CD8-positive, alpha-beta memory T cell (primary cell): ENCODE results near the gene LEF1. TPM values are rescaled to one million over a fixed set of nuclear protein-coding genes. Genes with fewer than 3 reads are reported as not detected.

Experiments used
- CTCF ChIA-PET: fragments of 350-600 bp; sonication (Branson Sonifier 250); formaldehyde crosslinking; loops from one replicate; lab custom pipeline; 2021; ENCODE audit warnings: antibody characterized with exemption; lab: Charles Lee
- POLR2A ChIA-PET: fragments of 350-600 bp; sonication (Branson Sonifier 250); formaldehyde crosslinking; loops from one replicate; lab custom pipeline; 2021; ENCODE audit warnings: antibody characterized with exemption; lab: Charles Lee
- DNase-seq, 5 donors: peaks; one replicate each; pipeline versions ENCODE4 v3.0.0 to v3.0.0-alpha.2; 2020 to 2022; ENCODE audit warnings: mixed read lengths in 1 of 5
- H3K27ac ChIP-seq: one replicate; pipeline ENCODE4 v1.7.0; 2013; ENCODE audit warnings: low read depth, mild to moderate bottlenecking, low read length, moderate library complexity
- H3K27me3 ChIP-seq: 2 replicates; pipeline ENCODE4 v1.7.0; 2013; ENCODE audit warnings: low read length, mild to moderate bottlenecking; ENCODE audit not compliant: insufficient read depth, poor library complexity, severe bottlenecking
- H3K36me3 ChIP-seq: 2 replicates; pipeline ENCODE4 v1.7.0; 2013; ENCODE audit warnings: mild to moderate bottlenecking, low read length, moderate library complexity; ENCODE audit not compliant: insufficient read depth
- H3K4me1 ChIP-seq: 2 replicates; pipeline ENCODE4 v1.7.0; 2013; ENCODE audit warnings: mild to moderate bottlenecking, low read length, moderate library complexity; ENCODE audit not compliant: insufficient read depth
- H3K4me3 ChIP-seq: 2 replicates; pipeline ENCODE4 v1.7.0; 2013; ENCODE audit warnings: mild to moderate bottlenecking, low read length
- H3K9me3 ChIP-seq: 2 replicates; pipeline ENCODE4 v1.7.0; 2013; ENCODE audit warnings: mild to moderate bottlenecking, low read length
- H3K27ac Mint-ChIP-seq, 8 donors: one replicate each; pipeline ENCODE4 v1.8.0; 2020 to 2021; ENCODE audit warnings: mixed read lengths in 8 of 8, mild to moderate bottlenecking in 6 of 8, inconsistent platforms in 3 of 8, moderate library complexity in 3 of 8
- H3K27me3 Mint-ChIP-seq, 2 donors: one replicate each; pipeline ENCODE4 v1.8.0; 2020 to 2021; ENCODE audit warnings: mixed read lengths in 2 of 2, mild to moderate bottlenecking in 1 of 2, moderate library complexity in 1 of 2
- H3K36me3 Mint-ChIP-seq, 3 donors: one replicate each; pipeline ENCODE4 v1.8.0; 2020 to 2021; ENCODE audit warnings: mixed read lengths in 3 of 3, inconsistent platforms in 1 of 3, mild to moderate bottlenecking in 1 of 3
- H3K4me1 Mint-ChIP-seq, 3 donors: one replicate each; pipeline ENCODE4 v1.8.0; 2020 to 2021; ENCODE audit warnings: mixed read lengths in 3 of 3, inconsistent platforms in 1 of 3, mild to moderate bottlenecking in 1 of 3
- H3K4me3 Mint-ChIP-seq, 7 donors: one replicate each; pipeline ENCODE4 v1.8.0; 2020 to 2021; ENCODE audit warnings: mixed read lengths in 7 of 7, mild to moderate bottlenecking in 6 of 7, moderate library complexity in 4 of 7, inconsistent platforms in 2 of 7
- H3K9me3 Mint-ChIP-seq, 5 donors: one replicate each; pipeline ENCODE4 v1.8.0; 2020 to 2022; ENCODE audit warnings: mixed read lengths in 5 of 5, mild to moderate bottlenecking in 3 of 5, moderate library complexity in 2 of 5, inconsistent platforms in 1 of 5
- polyA plus RNA-seq: library from polyadenylated mRNA; unstranded; fragments of 300-500 nt; fragmentation: Illumina TruSeq; gene quantifications from one replicate; pipeline ENCODE4 v1.2.3, GENCODE V29; 2021
- total RNA-seq, 2 experiments: library from RNA; stranded (reverse); gene quantifications; one replicate each; pipeline ENCODE4 v1.2.3, GENCODE V29; 2021

Gene LEF1
- total and polyA plus RNA-seq, 3 experiments from 2014 or later = 53.2 to 230 (median 55.1) TPM

DNA sequence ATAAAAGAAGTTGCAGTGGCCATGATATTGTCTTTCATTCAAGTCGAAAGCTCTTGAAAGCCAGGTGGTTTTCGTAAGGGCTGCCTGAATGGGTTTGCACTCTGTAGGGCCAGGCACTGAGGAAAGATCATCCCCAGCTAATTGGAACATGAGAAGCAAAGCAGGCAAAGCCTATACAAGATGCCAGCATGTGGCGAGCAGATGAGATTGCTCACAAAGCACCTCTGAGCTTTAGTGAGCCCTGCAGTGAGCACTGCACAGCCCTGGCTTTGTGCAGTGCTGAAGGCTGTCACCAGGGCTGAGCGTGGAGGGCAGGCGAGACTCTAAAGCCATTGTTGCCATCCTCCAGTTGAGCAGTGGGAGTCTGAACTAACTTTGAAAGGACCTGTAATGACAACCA, 125.2 kb downstream of the LEF1 start:
- ChIA-PET POLR2A (no interaction called here), CTCF (interaction anchor here (0.7 to 1.2 kb wide), 2 partner anchors 10 kb away, joined by 3 read pairs; no protein-coding TSS in a partner anchor)
- peak overlapping the region in 2 of 8 donors; percentile 47 to 88 for H3K27ac Mint-ChIP-seq
- H3K4me3 Mint-ChIP-seq = no peak overlapping the region
- peaks cover 0 to 1% of the 10 kb centered on the region in 2 donors for H3K27me3 Mint-ChIP-seq
- DNase-seq = no peak
- H3K9me3 Mint-ChIP-seq = no peaks in the 10 kb centered on the region
- Histone ChIP-seq H3K4me1 (peaks cover 16% of the 10 kb centered on the region), H3K27ac (no peak overlapping the region), H3K4me3 (no peak overlapping the region), H3K36me3 (peaks cover 14% of the 10 kb centered on the region), H3K27me3 (no peaks in the 10 kb centered on the region), H3K9me3 (no peaks in the 10 kb centered on the region)
- H3K4me1 Mint-ChIP-seq = peaks cover 11 to 23% (median 18%) of the 10 kb centered on the region in 3 donors
- peaks cover 0 to 15% (median 6%) of the 10 kb centered on the region in 3 donors for H3K36me3 Mint-ChIP-seq

DNA sequence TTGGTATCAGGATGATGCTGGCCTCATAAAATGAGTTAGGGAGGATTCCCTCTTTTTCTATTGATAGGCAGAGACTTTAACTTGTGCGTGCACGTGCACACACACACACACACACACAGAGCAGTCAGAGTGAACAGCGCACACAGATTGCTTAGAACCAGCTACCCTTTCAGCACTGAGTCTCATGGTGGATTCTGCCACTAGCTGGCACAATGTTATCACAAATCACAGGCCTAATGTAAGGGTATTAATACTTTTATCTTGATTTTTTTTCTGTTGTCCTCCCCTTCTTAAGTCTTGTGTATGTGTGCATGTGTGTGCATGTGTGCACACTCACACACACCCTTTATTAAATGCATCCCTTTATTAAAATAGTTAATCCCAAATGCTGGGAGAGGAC, 125.8 kb downstream of the LEF1 start:
- no peaks in the 10 kb centered on the region for H3K27me3 ChIP-seq
- Mint-ChIP-seq H3K9me3 (no peaks in the 10 kb centered on the region), H3K36me3 (peaks cover 0 to 10% (median 6%) of the 10 kb centered on the region in 3 donors), H3K4me3 (no peak overlapping the region), H3K27ac (no peak overlapping the region), H3K27me3 (peaks cover 0 to 1% of the 10 kb centered on the region in 2 donors), H3K4me1 (peaks cover 8 to 23% (median 18%) of the 10 kb centered on the region in 3 donors)
- POLR2A ChIA-PET = no interaction called here
- no peaks in the 10 kb centered on the region for H3K9me3 ChIP-seq
- no peak for DNase-seq
- CTCF ChIA-PET = no interaction called here
- no peak overlapping the region for H3K4me3 ChIP-seq
- H3K36me3 ChIP-seq = peaks cover 9% of the 10 kb centered on the region
- no peak overlapping the region for H3K27ac ChIP-seq
- H3K4me1 ChIP-seq = peaks cover 12% of the 10 kb centered on the region

DNA sequence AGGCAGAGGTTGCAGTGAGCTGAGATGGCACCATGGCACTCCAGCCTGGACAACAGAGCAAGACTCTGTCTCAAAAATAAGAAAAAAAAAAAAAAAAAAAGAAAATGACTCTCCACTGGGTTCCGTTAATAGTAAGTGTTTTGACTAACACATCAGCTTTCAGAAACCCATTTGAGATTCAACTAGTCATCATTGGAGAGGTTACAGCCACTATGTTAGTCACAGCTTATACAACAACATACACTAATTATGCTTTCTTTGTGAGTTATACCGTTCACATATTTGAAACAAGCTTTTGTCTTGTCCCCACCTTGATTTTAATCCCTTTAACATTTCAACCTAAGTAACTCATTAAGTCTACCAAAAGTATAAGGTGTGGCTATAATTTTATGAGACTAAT, 130.8 kb downstream of the LEF1 start:
- H3K27me3 ChIP-seq = no peaks in the 10 kb centered on the region
- H3K9me3 ChIP-seq = no peaks in the 10 kb centered on the region
- Mint-ChIP-seq H3K27ac (no peak overlapping the region), H3K27me3 (peaks cover 0 to 1% of the 10 kb centered on the region in 2 donors), H3K4me1 (peaks cover 6 to 14% (median 9%) of the 10 kb centered on the region in 3 donors), H3K36me3 (peaks cover 5 to 26% (median 10%) of the 10 kb centered on the region in 3 donors), H3K4me3 (no peak overlapping the region), H3K9me3 (no peaks in the 10 kb centered on the region)
- no peak overlapping the region for H3K27ac ChIP-seq
- DNase-seq = no peak
- CTCF ChIA-PET = no interaction called here
- peaks cover 46% of the 10 kb centered on the region for H3K4me1 ChIP-seq
- H3K4me3 ChIP-seq = no peak overlapping the region
- POLR2A ChIA-PET = interaction anchor here (0.7 kb wide), 1 partner anchor 1766 kb away, joined by 6 read pairs; no protein-coding TSS in a partner anchor
- H3K36me3 ChIP-seq = no peaks in the 10 kb centered on the region

DNA sequence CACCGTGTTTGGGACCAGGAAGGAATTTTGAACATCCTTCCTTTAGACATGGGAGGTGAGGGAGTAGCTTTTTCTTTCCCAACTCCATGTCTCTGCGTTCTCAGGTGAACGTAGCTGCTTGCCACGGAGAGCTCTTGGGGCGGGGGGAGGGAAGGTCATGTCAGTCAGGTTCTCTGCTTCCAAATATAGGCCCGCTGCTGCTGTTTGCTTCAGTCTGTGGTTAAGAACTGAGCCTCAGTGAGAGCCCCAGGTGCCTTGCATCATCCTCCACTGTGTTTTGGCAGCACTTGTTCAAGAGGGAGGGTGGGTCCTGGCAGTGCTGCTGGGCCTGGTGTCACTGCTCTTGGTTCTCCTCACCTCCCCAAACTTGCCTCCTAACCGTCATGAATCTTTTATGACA, 132.5 kb downstream of the LEF1 start:
- DNase-seq = peak in 3 of 5 donors; percentile 22 to 87 (median 57)
- POLR2A ChIA-PET = interaction anchor here (0.6 kb wide), 1 partner anchor 398 kb away, joined by 4 read pairs; no protein-coding TSS in a partner anchor
- H3K36me3 Mint-ChIP-seq = peaks cover 5 to 33% (median 17%) of the 10 kb centered on the region in 3 donors
- peaks cover 0 to 1% of the 10 kb centered on the region in 2 donors for H3K27me3 Mint-ChIP-seq
- Histone ChIP-seq H3K27ac (no peak overlapping the region), H3K27me3 (no peaks in the 10 kb centered on the region), H3K9me3 (no peaks in the 10 kb centered on the region), H3K4me3 (peak overlapping the region; percentile 8), H3K4me1 (peaks cover 50% of the 10 kb centered on the region), H3K36me3 (no peaks in the 10 kb centered on the region)
- H3K4me3 Mint-ChIP-seq = peak overlapping the region in 2 of 7 donors; percentile 37 to 46
- H3K27ac Mint-ChIP-seq = peak overlapping the region in 7 of 8 donors; percentile 24 to 83 (median 69)
- CTCF ChIA-PET = no interaction called here
- H3K9me3 Mint-ChIP-seq = no peaks in the 10 kb centered on the region
- H3K4me1 Mint-ChIP-seq = peaks cover 6 to 16% (median 14%) of the 10 kb centered on the region in 3 donors

DNA sequence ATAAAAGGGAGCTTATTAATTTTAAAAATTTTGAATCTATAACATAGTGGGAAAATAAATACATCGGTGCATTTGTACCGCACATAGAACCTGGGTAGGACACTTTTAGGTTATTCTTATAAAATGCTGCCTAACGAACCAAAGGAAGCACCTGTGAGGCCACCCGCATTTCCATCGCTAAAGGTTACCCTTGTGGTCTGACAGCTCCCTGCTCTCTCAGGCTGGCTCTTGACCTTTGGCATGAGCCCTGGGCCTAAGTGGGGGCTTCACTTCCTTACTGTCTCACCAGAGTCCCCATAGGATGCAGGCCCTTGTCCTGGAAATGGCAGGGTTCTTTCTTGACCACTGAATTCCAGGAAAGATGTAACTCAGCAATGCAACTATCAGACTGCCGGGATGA, 133.0 kb downstream of the LEF1 start:
- Mint-ChIP-seq H3K4me3 (no peak overlapping the region), H3K27ac (peak overlapping the region in 6 of 8 donors; percentile 15 to 83 (median 64)), H3K9me3 (no peaks in the 10 kb centered on the region), H3K27me3 (peaks cover 0 to 1% of the 10 kb centered on the region in 2 donors), H3K4me1 (peaks cover 9 to 17% (median 16%) of the 10 kb centered on the region in 3 donors), H3K36me3 (peaks cover 5 to 36% (median 19%) of the 10 kb centered on the region in 3 donors)
- ChIA-PET POLR2A (interaction anchor here (0.6 kb wide), 1 partner anchor 399 kb away, joined by 4 read pairs; no protein-coding TSS in a partner anchor), CTCF (no interaction called here)
- Histone ChIP-seq H3K36me3 (no peaks in the 10 kb centered on the region), H3K9me3 (no peaks in the 10 kb centered on the region), H3K27ac (no peak overlapping the region), H3K27me3 (no peaks in the 10 kb centered on the region), H3K4me3 (peak overlapping the region; percentile 8), H3K4me1 (peaks cover 50% of the 10 kb centered on the region)
- no peak for DNase-seq

DNA sequence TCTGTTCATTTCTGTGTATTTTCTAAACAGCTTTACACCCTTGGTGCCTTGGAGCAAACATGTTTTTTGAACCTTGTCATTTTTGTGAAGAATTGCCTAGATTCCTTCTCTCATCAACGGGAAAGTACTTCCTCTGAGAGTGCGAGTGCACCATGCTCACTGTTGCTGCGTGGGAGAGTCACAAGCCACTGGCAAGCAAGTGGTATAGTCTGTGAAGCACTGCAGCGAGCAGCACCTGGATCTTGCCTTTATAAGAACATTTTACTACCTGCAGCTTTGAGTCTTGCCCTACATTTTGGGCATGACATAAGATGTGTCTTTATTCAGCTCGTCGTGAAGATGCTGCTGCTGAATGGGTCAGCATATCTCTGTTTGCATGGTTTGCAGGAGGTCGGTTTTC, 134.2 kb downstream of the LEF1 start:
- peaks cover 57% of the 10 kb centered on the region for H3K4me1 ChIP-seq
- H3K4me3 ChIP-seq = no peak overlapping the region
- no peak for DNase-seq
- H3K4me1 Mint-ChIP-seq = peaks cover 19 to 28% (median 26%) of the 10 kb centered on the region in 3 donors
- no peaks in the 10 kb centered on the region for H3K36me3 ChIP-seq
- H3K4me3 Mint-ChIP-seq = no peak overlapping the region
- H3K27ac ChIP-seq = no peak overlapping the region
- H3K9me3 ChIP-seq = no peaks in the 10 kb centered on the region
- ChIA-PET POLR2A (no interaction called here), CTCF (no interaction called here)
- H3K27me3 Mint-ChIP-seq = peaks cover 0 to 1% of the 10 kb centered on the region in 2 donors
- no peak overlapping the region for H3K27ac Mint-ChIP-seq
- peaks cover 5 to 43% (median 22%) of the 10 kb centered on the region in 3 donors for H3K36me3 Mint-ChIP-seq
- H3K27me3 ChIP-seq = no peaks in the 10 kb centered on the region
- no peaks in the 10 kb centered on the region for H3K9me3 Mint-ChIP-seq

DNA sequence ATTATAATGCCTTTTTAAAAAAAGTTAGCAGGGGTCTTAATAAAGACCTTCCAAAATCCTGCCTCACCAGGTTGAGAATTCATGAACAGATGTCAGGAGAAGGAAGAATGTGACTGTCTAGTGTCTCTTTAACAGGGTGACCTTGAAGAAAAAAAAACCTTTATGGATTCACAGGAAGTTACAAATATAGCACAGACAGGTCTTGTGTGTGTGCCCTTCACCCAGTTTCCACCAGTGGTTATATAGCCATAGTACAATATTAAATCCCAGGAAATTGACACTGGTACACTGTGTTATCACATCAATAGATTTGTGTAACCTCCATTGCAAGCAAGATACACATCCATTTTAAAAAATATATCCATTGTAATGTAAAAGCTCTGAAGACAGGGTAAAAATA, 135.4 kb downstream of the LEF1 start:
- peaks cover 8 to 50% (median 27%) of the 10 kb centered on the region in 3 donors for H3K36me3 Mint-ChIP-seq
- H3K9me3 Mint-ChIP-seq = no peaks in the 10 kb centered on the region
- no peak overlapping the region for H3K27ac ChIP-seq
- peaks cover 26 to 36% (median 35%) of the 10 kb centered on the region in 3 donors for H3K4me1 Mint-ChIP-seq
- no peaks in the 10 kb centered on the region for H3K27me3 Mint-ChIP-seq
- H3K27me3 ChIP-seq = no peaks in the 10 kb centered on the region
- H3K4me3 ChIP-seq = no peak overlapping the region
- no peaks in the 10 kb centered on the region for H3K36me3 ChIP-seq
- H3K4me1 ChIP-seq = peaks cover 69% of the 10 kb centered on the region
- H3K4me3 Mint-ChIP-seq = no peak overlapping the region
- no peak for DNase-seq
- CTCF ChIA-PET = interaction anchor here (0.9 to 4.7 kb wide), 3 partner anchors 11 to 539 kb away, joined by 3 to 39 read pairs (median 3); no protein-coding TSS in a partner anchor
- POLR2A ChIA-PET = no interaction called here
- peak overlapping the region in 1 of 8 donors; percentile 27 for H3K27ac Mint-ChIP-seq
- H3K9me3 ChIP-seq = no peaks in the 10 kb centered on the region

DNA sequence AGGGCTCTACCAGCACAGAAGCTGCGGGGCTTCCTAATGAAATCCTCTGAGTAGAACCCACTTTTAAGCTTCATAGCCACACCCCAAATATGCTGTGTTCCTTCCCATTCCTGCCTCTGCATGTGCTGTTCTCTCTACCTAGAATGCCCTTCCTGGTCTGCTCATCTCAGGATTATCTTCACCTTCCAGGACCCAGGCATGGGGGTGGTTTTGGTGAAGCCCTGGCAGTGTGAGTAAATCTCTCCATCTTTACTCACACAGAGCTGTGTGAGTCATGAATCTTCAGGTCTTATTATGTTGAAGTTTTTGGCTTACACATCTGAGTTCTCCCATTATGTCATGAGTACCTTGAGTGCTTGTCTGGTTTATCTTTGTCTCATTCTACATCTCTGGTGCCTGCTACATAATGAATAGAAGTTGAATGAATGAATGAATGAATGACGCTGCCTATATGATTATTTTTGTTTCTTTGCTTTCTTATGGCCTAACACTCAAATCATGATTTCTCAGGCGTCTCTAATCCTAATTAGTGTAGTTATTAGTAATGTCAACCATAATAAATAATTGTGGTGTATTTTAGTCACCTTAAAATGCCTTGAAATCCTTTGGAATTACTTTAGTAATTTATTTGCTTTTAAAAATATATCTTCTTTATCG, 137.2 kb downstream of the LEF1 start:
- Mint-ChIP-seq H3K27me3 (no peaks in the 10 kb centered on the region), H3K9me3 (no peaks in the 10 kb centered on the region), H3K4me3 (no peak overlapping the region), H3K4me1 (peaks cover 26 to 36% (median 35%) of the 10 kb centered on the region in 3 donors), H3K27ac (peak overlapping the region in 2 of 8 donors; percentile 61 to 71), H3K36me3 (peaks cover 8 to 68% (median 33%) of the 10 kb centered on the region in 3 donors)
- Histone ChIP-seq H3K4me1 (peaks cover 61% of the 10 kb centered on the region), H3K27me3 (no peaks in the 10 kb centered on the region), H3K27ac (no peak overlapping the region), H3K9me3 (no peaks in the 10 kb centered on the region), H3K4me3 (no peak overlapping the region), H3K36me3 (no peaks in the 10 kb centered on the region)
- ChIA-PET CTCF (interaction anchor here (0.9 to 4.7 kb wide), 4 partner anchors 12 to 540 kb away, joined by 4 to 39 read pairs (median 10); no protein-coding TSS in a partner anchor), POLR2A (no interaction called here)
- DNase-seq = no peak
